Renal pelvis (tissue), 12 donors: Measurements from ENCODE around the gene ZNF609. TPM values are rescaled to one million over a fixed set of nuclear protein-coding genes. Genes with fewer than 3 reads are reported as not detected.

Experiments
- DNase-seq: peaks from one replicate; pipeline ENCODE4 v3.0.0-alpha.2; 2013
- long read RNA-seq, 16 experiments: transcript quantifications; one replicate each; lab custom pipeline, GENCODE V29; 2026
- polyA plus RNA-seq, 3 donors: library from polyadenylated mRNA; unstranded; fragments of 120-200 nt; gene quantifications; one replicate each; pipeline ENCODE4 v1.2.1, GENCODE V29; 2013; ENCODE audit not compliant: insufficient read length in 3 of 3

The ZNF609 gene, protein sequence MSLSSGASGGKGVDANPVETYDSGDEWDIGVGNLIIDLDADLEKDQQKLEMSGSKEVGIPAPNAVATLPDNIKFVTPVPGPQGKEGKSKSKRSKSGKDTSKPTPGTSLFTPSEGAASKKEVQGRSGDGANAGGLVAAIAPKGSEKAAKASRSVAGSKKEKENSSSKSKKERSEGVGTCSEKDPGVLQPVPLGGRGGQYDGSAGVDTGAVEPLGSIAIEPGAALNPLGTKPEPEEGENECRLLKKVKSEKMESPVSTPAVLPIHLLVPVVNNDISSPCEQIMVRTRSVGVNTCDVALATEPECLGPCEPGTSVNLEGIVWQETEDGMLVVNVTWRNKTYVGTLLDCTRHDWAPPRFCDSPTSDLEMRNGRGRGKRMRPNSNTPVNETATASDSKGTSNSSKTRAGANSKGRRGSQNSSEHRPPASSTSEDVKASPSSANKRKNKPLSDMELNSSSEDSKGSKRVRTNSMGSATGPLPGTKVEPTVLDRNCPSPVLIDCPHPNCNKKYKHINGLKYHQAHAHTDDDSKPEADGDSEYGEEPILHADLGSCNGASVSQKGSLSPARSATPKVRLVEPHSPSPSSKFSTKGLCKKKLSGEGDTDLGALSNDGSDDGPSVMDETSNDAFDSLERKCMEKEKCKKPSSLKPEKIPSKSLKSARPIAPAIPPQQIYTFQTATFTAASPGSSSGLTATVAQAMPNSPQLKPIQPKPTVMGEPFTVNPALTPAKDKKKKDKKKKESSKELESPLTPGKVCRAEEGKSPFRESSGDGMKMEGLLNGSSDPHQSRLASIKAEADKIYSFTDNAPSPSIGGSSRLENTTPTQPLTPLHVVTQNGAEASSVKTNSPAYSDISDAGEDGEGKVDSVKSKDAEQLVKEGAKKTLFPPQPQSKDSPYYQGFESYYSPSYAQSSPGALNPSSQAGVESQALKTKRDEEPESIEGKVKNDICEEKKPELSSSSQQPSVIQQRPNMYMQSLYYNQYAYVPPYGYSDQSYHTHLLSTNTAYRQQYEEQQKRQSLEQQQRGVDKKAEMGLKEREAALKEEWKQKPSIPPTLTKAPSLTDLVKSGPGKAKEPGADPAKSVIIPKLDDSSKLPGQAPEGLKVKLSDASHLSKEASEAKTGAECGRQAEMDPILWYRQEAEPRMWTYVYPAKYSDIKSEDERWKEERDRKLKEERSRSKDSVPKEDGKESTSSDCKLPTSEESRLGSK (N-terminal part only)
- 10 to 100 TPM; 34.5 to 37.0 (median 34.9) TPM for polyA plus RNA-seq
- long read RNA-seq, donor 1, partial matches to known transcripts, result 7 of 14 reads
- long read RNA-seq, donor 1, other reads (novel, unspliced or antisense), result 6 of 14 reads
- long read RNA-seq, donor 2, full-length matches to known transcripts, result 2 of 24 reads
- long read RNA-seq, donor 2, partial matches to known transcripts, result 22 of 24 reads
- long read RNA-seq, donor 2, other reads (novel, unspliced or antisense), result 0 of 24 reads
- long read RNA-seq, donor 3, full-length matches to known transcripts, result 4 of 4 reads
- long read RNA-seq, donor 3, partial matches to known transcripts, result 0 of 4 reads
- long read RNA-seq, donor 3, other reads (novel, unspliced or antisense), result 0 of 4 reads
- long read RNA-seq, donor 4, partial matches to known transcripts, result 6 of 13 reads
- long read RNA-seq, donor 4, other reads (novel, unspliced or antisense), result 5 of 13 reads
- long read RNA-seq, donor 5, partial matches to known transcripts, result 0 of 1 reads
- long read RNA-seq, donor 5, other reads (novel, unspliced or antisense), result 0 of 1 reads
- long read RNA-seq, donor 6, partial matches to known transcripts, result 43 of 57 reads
- long read RNA-seq, donor 6, other reads (novel, unspliced or antisense), result 12 of 57 reads
- long read RNA-seq, donor 7, partial matches to known transcripts, result 62 of 73 reads
- long read RNA-seq, donor 7, other reads (novel, unspliced or antisense), result 11 of 73 reads
- long read RNA-seq, donor 8, result 0 reads
- long read RNA-seq, donor 9, partial matches to known transcripts, result 9 of 20 reads
- long read RNA-seq, donor 9, other reads (novel, unspliced or antisense), result 8 of 20 reads
- long read RNA-seq, donor 10, partial matches to known transcripts, result 10 of 12 reads
- long read RNA-seq, donor 10, other reads (novel, unspliced or antisense), result 0 of 12 reads
- long read RNA-seq, donor 11, partial matches to known transcripts, result 14 of 23 reads
- long read RNA-seq, donor 11, other reads (novel, unspliced or antisense), result 7 of 23 reads
- long read RNA-seq, donor 12, full-length matches to known transcripts, result 1 of 49 reads
- long read RNA-seq, donor 12, partial matches to known transcripts, result 34 of 49 reads
- long read RNA-seq, donor 12, other reads (novel, unspliced or antisense), result 14 of 49 reads
- long read RNA-seq, donor 13, partial matches to known transcripts, result 5 of 11 reads
- long read RNA-seq, donor 13, other reads (novel, unspliced or antisense), result 5 of 11 reads
- long read RNA-seq, donor 14, result 0 reads
- long read RNA-seq, donor 15, result 0 reads
- long read RNA-seq, donor 16, partial matches to known transcripts, result 8 of 16 reads
- long read RNA-seq, donor 16, other reads (novel, unspliced or antisense), result 7 of 16 reads

DNA sequence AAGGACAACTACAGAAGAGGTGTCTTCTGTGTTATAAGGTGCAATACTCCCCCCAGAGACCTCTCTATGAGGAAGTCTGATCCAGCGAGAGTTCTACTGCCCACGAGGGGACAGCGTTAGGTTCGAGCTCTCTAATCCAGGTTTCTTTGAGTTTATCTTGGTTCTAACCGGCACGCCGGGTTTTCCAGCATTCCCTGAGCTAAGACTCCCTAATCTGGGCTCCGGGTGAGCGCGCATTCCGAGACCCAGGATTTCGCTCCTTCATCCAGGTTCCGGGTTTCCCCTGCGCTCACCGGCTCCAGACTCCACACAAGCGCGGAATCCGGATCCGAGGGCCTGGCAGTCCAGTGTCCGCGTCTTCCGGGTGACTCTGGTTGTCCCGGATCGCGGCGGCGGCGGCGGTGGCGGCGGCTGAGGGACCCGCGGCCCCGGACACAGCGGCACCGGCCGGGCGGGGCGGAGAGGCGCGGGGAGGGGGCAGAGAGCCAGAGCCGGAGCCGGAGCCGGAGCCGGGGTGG lies at the start of gene ZNF609:
ZNF609 (plus strand) TSS at position 373 of the 518 bp plus-strand sequence. CDS start 38,842 bp downstream, outside the sequence.
- DNase-seq, result peak; percentile 96

- DNase-seq, result no peak
Observed at GRCh38 chr15:64412216-64412615, 48.2 kb upstream of the ZNF609 start.

GRCh38 chr15:64422697-64423096 lies 37.7 kb upstream of the ZNF609 start:
- no peak for DNase-seq

DNA sequence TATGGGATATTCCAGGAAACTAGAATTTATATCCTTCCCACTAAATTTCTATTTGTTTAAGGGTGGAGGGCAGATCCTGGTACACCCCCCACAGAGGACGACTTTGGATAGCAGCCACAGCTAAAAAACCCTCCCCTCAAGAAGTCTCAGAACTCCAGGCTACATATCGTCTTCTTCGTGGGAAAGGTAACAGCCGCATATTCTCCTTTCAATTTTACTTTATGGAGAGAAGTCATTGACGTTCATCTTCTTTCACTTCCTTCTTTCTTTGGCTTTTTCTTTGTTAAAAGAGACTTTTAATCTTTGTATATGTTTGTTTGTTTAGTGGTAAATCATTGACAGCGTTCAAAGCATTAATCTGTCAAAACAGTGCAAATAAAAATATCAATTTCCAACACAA lies 36.4 kb upstream of the ZNF609 start:
- no peak for DNase-seq

DNA sequence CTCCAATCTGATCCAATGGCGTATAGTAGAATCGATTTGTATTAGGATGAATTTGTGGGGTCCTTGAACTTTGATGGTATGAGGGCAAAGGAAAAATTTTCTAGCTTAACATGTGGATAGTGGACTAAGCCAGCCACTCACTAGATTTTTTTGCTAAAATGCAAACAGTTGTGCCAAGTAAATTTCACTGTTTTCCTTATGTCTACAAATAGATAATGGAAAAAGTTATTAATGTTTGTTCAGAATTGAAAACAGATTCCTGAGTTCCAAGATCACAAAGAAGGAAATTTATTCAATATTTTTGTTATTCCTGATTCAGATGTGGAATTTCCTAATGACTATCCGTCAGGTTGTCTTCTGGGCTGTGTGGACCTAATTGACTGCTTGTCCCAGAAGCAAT lies 35.2 kb upstream of the ZNF609 start:
- DNase-seq, result no peak

GRCh38 chr15:64426845-64427465 lies 33.4 kb upstream of the ZNF609 start:
- DNase-seq, result peak; percentile 42

DNA sequence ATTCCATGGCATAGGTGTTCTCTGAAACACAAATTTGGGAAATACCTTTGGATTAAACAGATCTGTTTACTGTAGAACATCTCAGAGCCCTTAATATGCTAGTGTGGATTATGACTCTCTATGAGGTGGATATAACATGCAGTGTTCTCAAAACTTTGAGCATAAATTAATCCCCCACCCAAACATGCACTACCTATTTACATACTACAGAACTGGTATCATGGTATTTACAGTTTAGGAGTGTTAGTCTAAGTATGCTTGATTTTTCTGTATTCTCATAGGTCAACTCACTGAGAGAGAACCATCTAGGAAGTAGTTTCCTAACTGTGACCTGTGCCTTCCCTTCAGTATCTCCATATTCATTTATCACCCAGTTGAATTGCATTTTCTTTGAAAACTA lies 30.9 kb upstream of the ZNF609 start:
- no peak for DNase-seq

- DNase-seq, result peak; percentile 56
Observed at GRCh38 chr15:64430000-64430735, 30.2 kb upstream of the ZNF609 start.

DNA sequence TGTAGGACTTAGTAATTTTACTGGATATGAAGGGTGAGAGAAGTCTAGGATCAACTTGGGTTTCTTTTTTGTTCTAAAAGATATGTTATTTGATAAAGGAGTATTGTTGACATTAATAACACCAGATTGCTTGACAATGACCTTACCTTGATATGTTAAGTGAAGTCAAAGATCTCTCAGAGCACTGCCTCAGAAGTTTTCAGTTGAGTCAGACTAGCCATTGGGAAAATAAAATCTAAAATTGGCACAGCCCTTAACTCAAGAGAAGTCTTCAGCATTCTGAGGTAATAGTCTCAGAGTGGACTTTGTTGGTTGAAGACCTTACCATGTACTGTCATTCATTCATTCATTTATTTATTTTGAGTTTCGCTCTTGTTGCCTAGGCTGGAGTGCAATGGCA lies 22.4 kb upstream of the ZNF609 start:
- no peak for DNase-seq

- DNase-seq, result no peak
Observed at GRCh38 chr15:64438653-64439447, 21.5 kb upstream of the ZNF609 start.

GRCh38 chr15:64441852-64442251 lies 18.5 kb upstream of the ZNF609 start:
- no peak for DNase-seq

DNA sequence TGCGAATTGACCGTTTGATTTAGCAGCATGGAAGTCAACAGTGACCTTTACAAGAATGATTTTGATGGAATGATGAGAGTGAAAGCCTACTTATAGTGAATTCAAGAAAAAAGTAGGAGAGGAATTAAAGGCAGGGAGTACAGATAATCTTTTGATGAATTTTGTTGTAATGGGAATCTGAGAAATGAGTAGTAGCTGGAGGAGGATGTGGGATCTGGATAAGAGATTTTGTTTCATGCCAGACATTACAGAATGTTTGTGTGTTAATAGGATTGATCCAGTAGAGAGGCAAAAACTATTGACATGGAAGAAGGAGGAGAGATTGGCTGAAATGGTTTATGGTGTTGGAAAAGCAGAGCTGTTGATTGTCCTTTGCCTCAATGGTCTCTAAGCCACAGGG lies 17.4 kb upstream of the ZNF609 start:
- DNase-seq, result no peak

DNA sequence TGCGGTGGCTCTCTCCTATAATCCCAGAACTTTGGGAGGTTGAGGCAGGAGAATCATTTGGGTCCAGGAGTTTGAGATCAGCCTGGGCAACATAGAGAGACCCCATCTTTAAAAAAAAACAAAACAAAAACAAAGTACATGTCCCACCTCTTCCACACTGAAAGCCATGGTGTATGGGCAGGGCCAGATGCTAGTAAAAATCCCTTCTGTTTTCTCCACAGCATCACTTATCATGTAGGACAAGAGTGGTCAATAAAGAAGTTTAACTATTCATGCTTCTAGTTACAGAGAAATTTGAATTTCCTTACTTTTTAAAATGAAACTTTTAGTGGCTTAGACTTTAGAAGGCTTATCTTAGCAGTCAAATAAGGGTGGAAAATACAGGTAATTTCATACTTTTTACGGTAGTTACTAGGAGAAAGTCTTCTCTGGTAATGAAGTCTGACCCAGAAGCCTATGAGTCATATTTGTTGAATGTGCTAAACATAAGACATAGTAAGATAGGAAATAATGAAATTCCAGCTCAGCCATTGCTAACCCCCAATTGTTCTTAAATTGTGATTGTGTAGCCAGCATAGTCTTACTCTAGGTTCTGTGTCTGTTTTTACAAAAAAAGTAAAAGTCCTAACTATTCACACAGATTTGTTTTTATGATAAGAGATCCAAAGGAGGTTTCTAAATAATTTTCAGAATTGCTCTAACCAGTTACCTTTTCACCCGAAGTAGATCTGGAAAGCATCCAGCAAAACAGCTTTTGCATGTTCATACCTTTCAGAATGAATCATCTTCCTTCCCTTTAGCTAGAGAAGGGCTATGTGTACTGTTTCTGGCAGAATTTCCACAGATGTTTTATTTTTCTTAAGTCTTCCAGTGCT lies 16.4 kb upstream of the ZNF609 start:
- DNase-seq, result no peak

DNA sequence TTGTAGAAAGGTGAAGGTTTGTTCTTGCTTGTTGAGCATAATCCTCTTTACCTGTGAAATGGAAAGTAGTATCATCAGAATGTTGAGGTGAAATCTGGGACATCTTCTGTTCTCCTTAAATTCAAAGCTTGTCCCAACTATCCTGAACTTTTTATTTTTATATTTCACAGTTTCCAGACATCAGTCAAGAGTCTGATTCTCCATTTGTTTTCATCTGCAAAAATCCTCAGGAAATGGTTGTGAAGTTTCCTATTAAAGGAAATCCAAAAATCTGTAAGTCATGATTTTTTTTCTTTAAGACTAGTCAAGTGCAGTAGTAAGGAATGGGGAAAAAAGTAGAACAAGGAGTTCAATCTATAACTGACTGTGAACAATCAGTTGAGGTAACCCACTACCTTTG lies 15.5 kb upstream of the ZNF609 start:
- DNase-seq, result no peak

DNA sequence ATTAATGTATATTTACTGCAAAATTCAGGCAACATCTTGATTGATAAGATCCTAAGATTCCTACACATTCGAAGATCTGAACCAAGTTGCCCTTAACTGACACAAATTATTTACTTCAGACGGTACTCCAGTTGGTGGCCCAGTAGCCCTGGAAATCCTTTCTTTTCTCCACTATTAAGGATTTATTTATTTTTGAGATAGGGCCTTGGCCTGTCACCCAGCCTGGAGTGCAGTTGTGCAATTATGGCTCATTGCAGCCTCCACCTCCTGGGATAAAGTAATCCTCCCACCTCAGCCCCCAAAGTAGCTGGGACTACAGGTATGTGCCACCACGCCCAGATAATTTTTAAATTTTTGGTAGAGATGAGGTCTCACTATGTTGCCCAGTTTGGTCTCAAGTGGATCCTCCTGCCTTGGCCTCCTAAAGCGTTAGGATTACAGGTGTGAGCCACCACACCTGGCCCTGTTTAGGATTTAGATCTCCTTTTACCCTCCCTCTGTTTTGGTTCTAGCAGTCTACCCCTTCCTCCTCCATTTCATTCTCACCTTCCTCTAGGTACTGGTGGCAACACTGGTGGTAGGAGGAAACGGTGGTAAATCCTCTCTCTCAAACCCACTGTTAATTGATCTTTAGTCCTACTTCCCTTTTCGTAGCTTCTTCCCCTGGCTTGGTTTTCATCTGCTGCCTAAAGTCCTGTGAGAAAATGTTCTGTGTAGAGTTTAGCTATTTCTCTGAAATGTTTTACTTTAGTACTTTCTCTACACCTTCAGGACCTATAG lies 12.7 kb upstream of the ZNF609 start:
- DNase-seq, result no peak
